GM12892 (cell line): ENCODE results near the gene LIPG.
"Not testable (repeated sequence)": the region's sequence is repeated elsewhere in the genome, so short reads cannot be mapped to it uniquely, and the experiment has no call there.

Experiments used
- DNase-seq: peaks from one replicate; pipeline ENCODE4 v3.0.0; 2011; ENCODE audit not compliant: insufficient read length
- FAIRE-seq: peaks from 2 replicates; lab custom pipeline; 2011; peaks lifted over from hg19 to GRCh38; lab: Jason Lieb, UNC
- POLR2A ChIP-seq: IDR thresholded peaks from 2 replicates; pipeline ENCODE4 v1.6.1; 2011; ENCODE audit warnings: low read depth, low read length, control low read depth
- POLR2AphosphoS5 ChIP-seq: IDR thresholded peaks from 2 replicates; pipeline ENCODE4 v1.6.1; 2011; ENCODE audit warnings: low read depth, low read length, control low read depth
- TAF1 ChIP-seq: IDR thresholded peaks from 2 replicates; pipeline ENCODE4 v1.6.1; 2011; ENCODE audit warnings: low read depth, mild to moderate bottlenecking, control low read depth, low read length, borderline replicate concordance

The LIPG gene

DNA sequence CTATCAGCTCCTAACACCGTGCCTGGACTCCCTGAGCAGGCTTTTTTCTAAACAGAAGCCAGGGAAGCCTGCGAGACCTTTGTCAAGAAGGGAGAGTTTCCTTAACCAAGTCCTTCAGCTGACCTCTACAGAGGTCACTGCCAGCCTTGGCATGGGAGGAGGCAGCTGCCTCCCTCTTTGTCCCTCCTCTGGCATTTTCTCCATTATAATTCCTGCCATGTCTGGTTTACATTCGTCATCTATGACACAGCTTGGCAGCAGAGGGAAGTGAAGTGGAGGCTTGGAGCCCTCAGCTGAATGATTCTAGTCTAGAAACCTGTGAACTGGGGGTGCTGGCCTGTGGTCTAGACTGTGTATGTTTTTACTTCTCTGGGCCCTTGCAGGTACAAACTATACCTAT is 22.5 kb downstream of the LIPG start:
- DNase-seq: no peak
- TF ChIP-seq POLR2AphosphoS5: no peak
- no peak for TF ChIP-seq POLR2A
- no peak for TF ChIP-seq TAF1
- FAIRE-seq: no peak

DNA sequence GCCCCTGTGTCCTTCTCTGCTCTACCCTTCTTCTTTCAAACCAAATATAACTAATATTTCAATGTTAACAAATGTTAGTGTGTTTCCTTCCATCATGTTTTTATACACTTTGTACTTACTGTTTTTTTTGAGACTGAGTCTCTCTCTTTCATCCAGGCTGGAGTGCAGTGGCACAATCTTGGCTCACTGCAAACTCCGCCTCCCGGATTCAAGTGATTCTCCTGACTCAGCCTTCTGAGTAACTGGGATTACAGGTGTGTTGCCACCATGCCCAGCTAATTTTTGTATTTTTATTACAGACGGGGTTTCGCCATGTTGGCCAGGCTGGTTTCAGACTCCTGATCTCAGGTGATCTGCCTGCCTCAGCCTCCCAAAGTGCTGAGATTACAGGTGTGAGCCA is 23.1 kb downstream of the LIPG start:
- not testable (repeated sequence) for DNase-seq, FAIRE-seq

DNA sequence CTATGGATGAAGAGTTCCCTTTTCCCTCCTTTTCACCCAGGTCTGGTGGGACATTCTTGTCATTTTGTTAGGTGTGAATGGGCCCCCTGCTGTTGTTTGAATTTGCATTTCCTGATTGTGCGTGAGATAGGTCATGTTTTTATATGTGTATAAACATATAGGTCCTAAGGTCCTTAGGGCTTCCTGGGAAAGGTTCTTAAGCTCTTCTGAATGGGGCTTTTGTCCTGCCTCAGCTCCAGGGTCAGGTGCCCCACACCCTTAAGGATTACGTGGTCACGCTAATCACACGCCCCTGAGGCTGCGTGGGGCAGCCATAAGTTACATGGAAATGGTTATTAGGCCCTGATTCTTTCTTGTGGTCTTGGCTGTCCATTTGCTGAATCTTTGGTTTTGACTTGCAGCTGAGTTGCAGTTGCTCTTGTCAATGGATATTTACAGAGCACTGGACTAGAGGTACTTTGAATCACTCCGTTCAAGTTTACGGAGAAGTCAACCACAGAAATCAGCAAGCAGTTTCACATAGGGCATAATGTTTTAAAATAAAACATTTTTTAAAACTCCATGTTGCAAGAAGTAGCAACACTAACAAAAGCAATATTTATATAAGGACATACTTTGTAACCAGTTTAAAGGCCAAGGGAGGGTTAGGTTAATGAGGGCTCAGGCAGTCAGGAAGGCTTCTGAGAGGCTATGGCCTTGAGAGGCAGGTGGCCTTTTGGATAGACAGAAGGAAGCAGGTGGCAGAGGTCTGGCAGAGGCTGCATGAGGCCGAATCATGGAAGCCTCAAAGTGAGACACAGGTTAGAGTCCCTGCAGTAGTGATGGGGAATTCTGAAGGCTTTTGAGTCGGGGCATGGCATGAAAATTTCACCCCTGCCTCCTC is 24.2 kb downstream of the LIPG start:
- TF ChIP-seq POLR2A (no peak), TAF1 (no peak), POLR2AphosphoS5 (no peak)
- DNase-seq: no peak
- FAIRE-seq: no peak

DNA sequence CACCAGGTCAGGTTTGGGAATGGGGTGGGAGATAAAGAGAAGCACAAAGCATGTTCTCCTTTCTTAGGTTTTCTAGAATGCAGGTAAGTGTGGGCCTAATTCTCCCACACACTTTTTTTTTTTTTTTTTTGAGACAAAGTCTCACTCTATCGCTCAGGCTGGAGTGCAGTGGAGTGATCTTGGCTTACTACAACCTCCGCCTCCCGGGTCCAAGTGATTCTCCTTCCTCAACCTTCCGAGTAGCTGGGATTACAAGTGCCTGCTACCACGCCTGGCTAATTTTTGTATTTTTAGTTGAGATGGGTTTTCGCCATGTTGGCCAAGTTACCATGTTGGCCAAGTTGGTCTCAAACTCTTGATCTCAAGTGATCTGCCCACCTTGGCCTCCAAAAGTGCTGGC is 26.3 kb downstream of the LIPG start:
- TF ChIP-seq POLR2AphosphoS5 (no peak), POLR2A (no peak), TAF1 (no peak)
- FAIRE-seq (no peak), DNase-seq (no peak)

DNA sequence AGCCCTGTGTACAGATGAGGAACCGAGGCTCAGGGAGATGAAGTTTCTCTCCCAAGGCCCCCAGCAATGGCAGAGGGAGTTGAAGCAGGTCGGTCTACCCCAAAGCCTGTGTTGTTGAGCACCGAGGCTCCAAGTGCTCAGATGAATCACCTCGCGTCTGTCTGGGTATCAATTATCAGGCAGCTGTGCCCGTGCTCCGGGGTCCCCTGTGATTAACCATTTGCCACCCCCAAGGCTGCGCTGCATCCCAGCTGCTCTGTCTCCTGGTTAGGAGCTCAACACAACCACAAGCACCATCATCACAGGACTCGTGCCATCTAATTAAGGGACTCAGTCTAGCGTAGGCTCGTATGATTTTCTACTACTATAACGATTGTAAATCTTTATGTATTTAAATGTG is 27.1 kb downstream of the LIPG start:
- TF ChIP-seq POLR2A (no peak), TAF1 (no peak), POLR2AphosphoS5 (no peak)
- DNase-seq: no peak
- FAIRE-seq: no peak

DNA sequence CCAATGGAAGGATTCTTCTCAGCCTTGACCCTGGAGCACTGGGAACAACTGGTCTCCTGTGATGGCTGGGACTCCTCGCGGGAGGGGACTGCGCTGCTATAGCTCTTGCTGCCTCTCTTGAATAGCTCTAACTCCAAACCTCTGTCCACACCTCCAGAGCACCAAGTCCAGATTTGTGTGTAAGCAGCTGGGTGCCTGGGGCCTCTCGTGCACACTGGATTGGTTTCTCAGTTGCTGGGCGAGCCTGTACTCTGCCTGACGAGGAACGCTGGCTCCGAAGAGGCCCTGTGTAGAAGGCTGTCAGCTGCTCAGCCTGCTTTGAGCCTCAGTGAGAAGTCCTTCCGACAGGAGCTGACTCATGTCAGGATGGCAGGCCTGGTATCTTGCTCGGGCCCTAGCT is 28.8 kb downstream of the LIPG start:
- DNase-seq (no peak), FAIRE-seq (no peak)
- TF ChIP-seq POLR2AphosphoS5 (no peak), POLR2A (no peak), TAF1 (no peak)

DNA sequence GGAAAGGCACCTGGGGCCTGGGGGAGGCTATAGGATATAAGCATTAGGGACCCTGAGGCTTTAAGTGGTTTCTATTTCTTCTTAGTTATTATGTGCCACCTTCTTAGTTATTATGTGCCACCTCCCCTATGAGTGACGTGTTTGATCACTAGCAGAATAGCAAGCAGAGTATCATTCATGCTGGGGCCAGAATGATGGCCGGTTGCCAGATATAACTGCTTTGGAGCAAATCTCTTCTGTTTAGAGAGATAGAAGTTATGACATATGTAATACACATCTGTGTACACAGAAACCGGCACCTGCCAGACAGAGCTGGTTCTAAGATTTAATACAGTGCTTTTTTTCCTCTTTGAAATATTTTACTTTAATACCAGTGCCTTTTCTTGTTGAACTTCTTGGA is 29.4 kb downstream of the LIPG start:
- no peak for DNase-seq
- no peak for FAIRE-seq
- no peak for TF ChIP-seq POLR2AphosphoS5
- no peak for TF ChIP-seq POLR2A

DNA sequence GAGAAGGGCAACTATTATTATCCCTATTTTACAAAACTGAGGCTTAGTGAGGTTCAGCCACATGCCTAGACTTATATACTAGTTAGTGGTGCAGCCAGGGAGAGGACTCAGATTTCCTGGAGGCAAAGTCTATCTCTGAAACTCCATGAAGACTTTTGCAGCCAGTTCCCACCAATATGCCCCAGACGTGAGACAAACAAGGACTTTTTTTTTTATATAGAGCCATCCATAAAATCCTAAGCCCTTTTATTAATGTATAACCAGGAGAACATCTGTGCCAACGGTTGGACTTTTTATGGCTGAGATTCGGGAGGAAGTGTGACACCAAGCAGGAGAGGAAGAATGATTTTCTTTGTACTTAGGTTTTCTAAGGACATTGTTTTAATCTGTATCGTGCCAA is 29.9 kb downstream of the LIPG start:
- TF ChIP-seq POLR2A: no peak
- TF ChIP-seq POLR2AphosphoS5: no peak
- TF ChIP-seq TAF1: no peak
- no peak for DNase-seq
- FAIRE-seq: no peak

DNA sequence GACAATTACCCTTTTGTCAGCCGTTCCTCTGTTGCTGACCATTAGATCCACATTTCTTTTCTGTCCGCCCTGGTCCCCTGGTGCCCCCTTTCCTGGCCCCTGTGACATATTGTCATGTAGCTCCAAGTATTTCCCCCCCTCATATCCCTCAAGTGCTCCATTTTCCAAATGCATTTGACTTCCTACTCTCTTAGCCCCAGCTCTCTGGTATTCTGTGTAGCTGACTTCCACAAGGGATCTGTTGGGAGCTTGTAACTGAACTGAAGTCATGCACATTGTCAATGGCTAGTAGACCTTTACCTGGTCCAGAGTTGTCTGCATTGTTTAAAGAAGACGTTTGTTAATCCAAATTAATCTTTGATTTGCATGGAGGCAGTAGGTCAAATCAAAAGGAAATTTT is 34.8 kb downstream of the LIPG start:
- TF ChIP-seq TAF1 (no peak), POLR2A (no peak), POLR2AphosphoS5 (no peak)
- DNase-seq (no peak), FAIRE-seq (no peak)

DNA sequence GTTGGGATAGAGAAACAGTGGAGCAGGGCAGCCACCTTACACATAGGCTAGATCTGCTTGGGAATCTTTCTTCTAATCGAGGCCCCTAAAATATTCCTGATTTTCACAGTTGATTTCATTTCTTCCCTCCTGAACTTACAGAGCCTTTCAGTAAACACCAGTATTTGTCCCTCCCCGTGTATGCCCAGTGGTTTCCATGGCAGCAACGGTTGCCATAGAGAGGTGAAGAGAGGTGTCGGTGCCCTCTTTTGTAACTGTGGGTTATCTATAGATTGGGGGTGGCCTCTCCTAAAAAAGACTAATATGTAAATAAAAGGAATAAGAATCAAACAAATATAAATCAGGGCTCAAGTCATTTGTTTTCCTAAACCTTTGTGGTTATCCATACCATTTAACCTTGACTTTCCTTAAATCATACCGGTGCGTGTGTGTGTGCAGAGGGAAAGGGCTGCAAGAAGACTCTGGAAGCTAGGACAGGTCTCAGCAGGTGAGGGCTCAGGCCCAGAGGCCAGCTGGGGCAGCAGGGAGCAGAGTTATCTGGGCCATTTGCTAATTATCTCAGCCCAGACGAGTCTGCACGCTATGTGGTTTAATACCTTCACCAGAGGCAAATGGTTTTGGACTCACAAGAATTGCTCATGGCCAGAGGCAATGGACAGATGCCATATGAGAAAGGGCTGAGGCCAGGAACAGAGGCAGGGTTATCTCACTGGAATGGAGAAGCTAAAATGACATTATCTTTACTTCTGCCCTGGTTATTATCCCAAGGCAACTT is 35.5 kb downstream of the LIPG start:
- no peak for FAIRE-seq
- no peak for TF ChIP-seq POLR2A
- no peak for DNase-seq

DNA sequence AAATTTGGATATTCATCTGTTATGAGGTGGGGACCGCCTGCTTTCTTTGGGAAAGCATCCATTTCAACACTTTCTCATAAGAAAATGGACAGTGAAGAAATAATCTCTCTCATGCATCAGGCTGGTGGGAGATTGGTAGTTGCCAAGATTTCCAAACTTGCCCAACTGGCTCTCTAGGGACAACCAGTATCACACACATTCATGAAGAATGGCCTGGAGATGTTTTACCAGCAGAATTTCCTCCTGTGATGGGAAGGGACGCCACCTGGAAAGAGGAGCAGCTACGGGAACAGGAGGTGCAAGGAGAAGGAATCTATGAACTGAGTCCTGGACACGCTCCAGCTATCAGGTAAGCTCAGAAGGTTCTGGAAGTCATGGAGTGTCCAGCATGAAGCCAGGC is 39.4 kb downstream of the LIPG start:
- TF ChIP-seq TAF1 (no peak), POLR2A (no peak), POLR2AphosphoS5 (no peak)
- DNase-seq (no peak), FAIRE-seq (no peak)

DNA sequence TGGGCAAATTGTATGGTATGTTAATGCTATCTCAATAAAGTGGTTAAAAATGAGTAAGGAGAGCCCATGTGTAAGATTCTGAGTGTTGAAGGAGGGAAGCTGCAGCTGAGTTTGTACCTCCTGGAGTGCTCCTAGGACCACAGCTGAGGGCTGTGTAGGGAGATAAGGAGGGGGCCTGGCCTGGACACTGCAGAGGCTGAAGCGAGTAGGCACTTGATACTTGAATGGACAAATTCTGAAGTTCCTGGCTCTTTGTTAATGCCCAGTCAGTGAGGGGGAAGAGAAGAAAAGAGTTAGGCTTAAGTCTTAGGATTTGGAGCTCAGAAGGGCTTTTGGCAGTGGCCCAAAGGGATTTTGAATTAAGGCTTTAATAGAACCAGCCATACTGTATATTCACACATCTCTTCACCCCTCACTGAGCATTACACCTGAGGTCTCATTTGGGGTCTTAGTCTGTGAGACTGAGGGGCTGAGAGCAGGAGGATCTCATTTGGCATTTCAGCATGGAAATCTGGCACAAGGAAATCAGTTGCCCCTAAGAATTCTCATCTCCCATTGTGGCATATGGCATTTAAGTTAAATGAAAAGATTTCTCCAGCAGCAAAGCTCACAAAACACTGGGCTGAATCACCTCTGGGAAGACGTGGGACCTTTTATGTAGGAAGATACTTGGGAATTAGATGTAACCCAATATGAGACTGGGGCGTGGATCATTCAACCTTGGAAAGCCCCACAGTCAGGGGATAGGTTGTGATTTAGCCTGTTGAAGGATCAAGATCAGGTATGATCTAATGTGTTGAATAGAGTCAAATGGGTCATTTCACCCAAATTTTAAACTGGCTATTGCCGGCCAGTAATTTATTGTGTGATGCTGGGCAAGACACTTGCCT is 46.8 kb downstream of the LIPG start:
- TF ChIP-seq POLR2A (no peak), POLR2AphosphoS5 (no peak), TAF1 (no peak)
- no peak for DNase-seq
- FAIRE-seq: peak; percentile 5
